WTC11 (cell line): ENCODE measurements around the gene CDK17. TPM values are rescaled to one million over a fixed set of nuclear protein-coding genes. Genes with fewer than 3 reads are reported as not detected.

Source experiments
- ATAC-seq: fragments of 200-7000 bp; cut with Tn5 transposase; 2 replicates; pipeline ENCODE4 v1.10.0; 2021; ENCODE audit warnings: mild to moderate bottlenecking, moderate library complexity
- CTCF ChIA-PET: fragments of 300-600 bp; sonication (Branson Sonifier 250); formaldehyde crosslinking; loops from one replicate; lab custom pipeline; 2021; ENCODE audit warnings: antibody characterized with exemption; lab: Charles Lee
- POLR2A ChIA-PET: fragments of 350-600 bp; sonication (Branson Sonifier 250); formaldehyde crosslinking; loops from one replicate; lab custom pipeline; 2021; ENCODE audit warnings: antibody characterized with exemption; lab: Charles Lee
- DNase-seq: peaks from one replicate; pipeline ENCODE4 v3.0.0; 2021; ENCODE audit warnings: low spot score
- H3K27ac Mint-ChIP-seq: 2 replicates; pipeline ENCODE4 v1.8.0; 2021; ENCODE audit warnings: mixed read lengths
- H3K27me3 Mint-ChIP-seq: 2 replicates; pipeline ENCODE4 v1.8.0; 2021; ENCODE audit warnings: low read depth, mild to moderate bottlenecking, moderate library complexity, mixed read lengths
- H3K36me3 Mint-ChIP-seq: 2 replicates; pipeline ENCODE4 v1.8.0; 2021; ENCODE audit warnings: mixed read lengths
- H3K4me1 Mint-ChIP-seq: 2 replicates; pipeline ENCODE4 v1.8.0; 2022; ENCODE audit warnings: mixed read lengths
- H3K4me3 Mint-ChIP-seq: 2 replicates; pipeline ENCODE4 v1.8.0; 2021; ENCODE audit warnings: mild to moderate bottlenecking, moderate library complexity, mixed read lengths
- H3K9me3 Mint-ChIP-seq: 2 replicates; pipeline ENCODE4 v1.8.0; 2021; ENCODE audit warnings: mixed read lengths
- CREB1 ChIP-seq: sonication (generic); formaldehyde crosslinking; IDR thresholded peaks from 2 replicates; pipeline ENCODE4 v1.8.0; 2023; ENCODE audit warnings: mild to moderate bottlenecking, missing genetic modification reagents
- EMX1 ChIP-seq: fragments of 250-450 bp; sonication (Bioruptor Pico); IDR thresholded peaks from 2 replicates; pipeline ENCODE4 v1.8.0; 2021; ENCODE audit warnings: mild to moderate bottlenecking
- FOXP1 ChIP-seq: sonication (generic); formaldehyde crosslinking; IDR thresholded peaks from 2 replicates; pipeline ENCODE4 v1.8.0; 2022; ENCODE audit warnings: missing genetic modification reagents, mild to moderate bottlenecking, moderate library complexity, borderline replicate concordance
- GABPB1 ChIP-seq: sonication (generic); formaldehyde crosslinking; IDR thresholded peaks from 2 replicates; pipeline ENCODE4 v1.8.1; 2023; ENCODE audit warnings: mild to moderate bottlenecking, missing genetic modification reagents
- NR3C1 ChIP-seq: sonication (generic); formaldehyde crosslinking; conservative IDR thresholded peaks from 2 replicates; pipeline ENCODE4 v1.8.1; 2023; ENCODE audit warnings: low read depth, mild to moderate bottlenecking, missing genetic modification reagents
- OVOL2 ChIP-seq: fragments of 250-450 bp; sonication (Bioruptor Pico); IDR thresholded peaks from 2 replicates; pipeline ENCODE4 v1.9.0; 2021; ENCODE audit warnings: mild to moderate bottlenecking, borderline replicate concordance
- RORB ChIP-seq: fragments of 250-450 bp; sonication (Bioruptor Pico); IDR thresholded peaks from 2 replicates; pipeline ENCODE4 v1.9.0; 2021; ENCODE audit warnings: mild to moderate bottlenecking
- SMAD3 ChIP-seq: sonication (generic); formaldehyde crosslinking; IDR thresholded peaks from 2 replicates; pipeline ENCODE4 v1.8.0; 2022; ENCODE audit warnings: missing genetic modification reagents, mild to moderate bottlenecking, borderline replicate concordance
- TP53 ChIP-seq: sonication (generic); formaldehyde crosslinking; IDR thresholded peaks from 2 replicates; pipeline ENCODE4 v1.8.1; 2023; ENCODE audit warnings: mild to moderate bottlenecking, missing genetic modification reagents
- ZNF232 ChIP-seq: sonication (generic); formaldehyde crosslinking; IDR thresholded peaks from 2 replicates; pipeline ENCODE4 v1.8.0; 2022; ENCODE audit warnings: mild to moderate bottlenecking, missing genetic modification reagents
- ZNF317 ChIP-seq: sonication (generic); formaldehyde crosslinking; IDR thresholded peaks from 2 replicates; pipeline ENCODE4 v1.8.1; 2023; ENCODE audit warnings: low read depth, mild to moderate bottlenecking, moderate library complexity, missing genetic modification reagents, borderline replicate concordance
- ZNF396 ChIP-seq: fragments of 250-450 bp; sonication (Bioruptor Pico); IDR thresholded peaks from 2 replicates; pipeline ENCODE4 v1.8.0; 2021; ENCODE audit warnings: mild to moderate bottlenecking, moderate library complexity, borderline replicate concordance
- total RNA-seq: library from RNA; stranded (reverse); gene quantifications from 3 replicates; pipeline ENCODE4 v1.2.3, GENCODE V29; 2021
- TF ChIP-seq, protein P1 (sequence below): sonication (generic); formaldehyde crosslinking; IDR thresholded peaks from 2 replicates; pipeline ENCODE4 v1.8.1; 2023; ENCODE audit warnings: mild to moderate bottlenecking, missing genetic modification reagents
- TF ChIP-seq, protein P2 (sequence below): sonication (generic); formaldehyde crosslinking; IDR thresholded peaks from 2 replicates; pipeline ENCODE4 v1.8.1; 2022; ENCODE audit warnings: low read depth, missing genetic modification reagents, borderline replicate concordance
- TF ChIP-seq, protein P3 (sequence below): sonication (generic); formaldehyde crosslinking; IDR thresholded peaks from 2 replicates; pipeline ENCODE4 v1.8.0; 2022; ENCODE audit warnings: mild to moderate bottlenecking, missing genetic modification reagents
- TF ChIP-seq, protein P4 (sequence below): sonication (generic); formaldehyde crosslinking; IDR thresholded peaks from 2 replicates; pipeline ENCODE4 v1.8.1; 2022; ENCODE audit warnings: mild to moderate bottlenecking, missing genetic modification reagents, moderate library complexity, borderline replicate concordance
- TF ChIP-seq, protein P5 (sequence below): sonication (generic); formaldehyde crosslinking; IDR thresholded peaks from 2 replicates; pipeline ENCODE4 v1.8.1; 2023; ENCODE audit warnings: mild to moderate bottlenecking, missing genetic modification reagents, moderate library complexity
- TF ChIP-seq, protein P6 (sequence below): fragments of 250-450 bp; sonication (Bioruptor Pico); IDR thresholded peaks from 2 replicates; pipeline ENCODE4 v1.9.0; 2021; ENCODE audit warnings: mild to moderate bottlenecking
- TF ChIP-seq, protein P7 (sequence below): sonication (generic); formaldehyde crosslinking; IDR thresholded peaks from 2 replicates; pipeline ENCODE4 v1.8.0; 2022; ENCODE audit warnings: mild to moderate bottlenecking, missing genetic modification reagents

CDK17 gene
- total RNA-seq, 1 experiment from 2014 or later = 20.0 TPM

DNA sequence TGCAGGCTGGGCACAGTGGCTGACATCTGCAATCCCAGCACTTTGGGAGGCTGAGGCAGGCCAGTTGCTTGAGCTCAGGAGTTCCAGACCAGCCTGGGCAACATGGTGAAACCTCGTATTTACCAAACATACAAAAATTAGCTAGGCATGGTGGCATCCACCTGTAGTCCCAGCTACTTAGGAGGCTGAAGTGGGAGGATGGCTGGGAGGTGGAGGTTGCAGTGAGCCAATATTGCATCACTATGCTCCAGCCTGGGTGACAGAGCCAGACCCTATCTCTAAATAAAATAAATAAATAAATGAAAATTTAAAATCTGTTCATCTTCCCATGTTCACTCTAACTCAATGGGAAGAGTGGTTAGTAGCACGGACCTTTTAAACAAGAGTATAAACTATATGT, 134.8 kb downstream of the CDK17 start:
- POLR2A ChIA-PET = no interaction called here
- Mint-ChIP-seq H3K9me3 (no peaks in the 10 kb centered on the region), H3K4me3 (no peak overlapping the region), H3K27ac (no peak overlapping the region), H3K4me1 (no peaks in the 10 kb centered on the region), H3K27me3 (no peaks in the 10 kb centered on the region), H3K36me3 (peaks cover 16% of the 10 kb centered on the region)
- DNase-seq = no peak
- TF ChIP-seq EMX1 (no peak), ZNF317 (CRISPR knock-in tag) (no peak), RORB (CRISPR knock-in tag) (no peak), GABPB1 (CRISPR knock-in tag) (no peak), ZNF232 (no peak), NR3C1 (CRISPR knock-in tag) (no peak), SMAD3 (CRISPR knock-in tag) (no peak), FOXP1 (CRISPR knock-in tag) (no peak), OVOL2 (no peak), CREB1 (CRISPR knock-in tag) (no peak), ZNF396 (CRISPR knock-in tag) (no peak), TP53 (CRISPR knock-in tag) (no peak)
- TF ChIP-seq, protein P1, sequence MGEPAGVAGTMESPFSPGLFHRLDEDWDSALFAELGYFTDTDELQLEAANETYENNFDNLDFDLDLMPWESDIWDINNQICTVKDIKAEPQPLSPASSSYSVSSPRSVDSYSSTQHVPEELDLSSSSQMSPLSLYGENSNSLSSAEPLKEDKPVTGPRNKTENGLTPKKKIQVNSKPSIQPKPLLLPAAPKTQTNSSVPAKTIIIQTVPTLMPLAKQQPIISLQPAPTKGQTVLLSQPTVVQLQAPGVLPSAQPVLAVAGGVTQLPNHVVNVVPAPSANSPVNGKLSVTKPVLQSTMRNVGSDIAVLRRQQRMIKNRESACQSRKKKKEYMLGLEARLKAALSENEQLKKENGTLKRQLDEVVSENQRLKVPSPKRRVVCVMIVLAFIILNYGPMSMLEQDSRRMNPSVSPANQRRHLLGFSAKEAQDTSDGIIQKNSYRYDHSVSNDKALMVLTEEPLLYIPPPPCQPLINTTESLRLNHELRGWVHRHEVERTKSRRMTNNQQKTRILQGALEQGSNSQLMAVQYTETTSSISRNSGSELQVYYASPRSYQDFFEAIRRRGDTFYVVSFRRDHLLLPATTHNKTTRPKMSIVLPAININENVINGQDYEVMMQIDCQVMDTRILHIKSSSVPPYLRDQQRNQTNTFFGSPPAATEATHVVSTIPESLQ (CRISPR knock-in tag) = no peak
- TF ChIP-seq, protein P2, sequence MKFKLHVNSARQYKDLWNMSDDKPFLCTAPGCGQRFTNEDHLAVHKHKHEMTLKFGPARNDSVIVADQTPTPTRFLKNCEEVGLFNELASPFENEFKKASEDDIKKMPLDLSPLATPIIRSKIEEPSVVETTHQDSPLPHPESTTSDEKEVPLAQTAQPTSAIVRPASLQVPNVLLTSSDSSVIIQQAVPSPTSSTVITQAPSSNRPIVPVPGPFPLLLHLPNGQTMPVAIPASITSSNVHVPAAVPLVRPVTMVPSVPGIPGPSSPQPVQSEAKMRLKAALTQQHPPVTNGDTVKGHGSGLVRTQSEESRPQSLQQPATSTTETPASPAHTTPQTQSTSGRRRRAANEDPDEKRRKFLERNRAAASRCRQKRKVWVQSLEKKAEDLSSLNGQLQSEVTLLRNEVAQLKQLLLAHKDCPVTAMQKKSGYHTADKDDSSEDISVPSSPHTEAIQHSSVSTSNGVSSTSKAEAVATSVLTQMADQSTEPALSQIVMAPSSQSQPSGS (CRISPR knock-in tag) = no peak
- TF ChIP-seq, protein P3, sequence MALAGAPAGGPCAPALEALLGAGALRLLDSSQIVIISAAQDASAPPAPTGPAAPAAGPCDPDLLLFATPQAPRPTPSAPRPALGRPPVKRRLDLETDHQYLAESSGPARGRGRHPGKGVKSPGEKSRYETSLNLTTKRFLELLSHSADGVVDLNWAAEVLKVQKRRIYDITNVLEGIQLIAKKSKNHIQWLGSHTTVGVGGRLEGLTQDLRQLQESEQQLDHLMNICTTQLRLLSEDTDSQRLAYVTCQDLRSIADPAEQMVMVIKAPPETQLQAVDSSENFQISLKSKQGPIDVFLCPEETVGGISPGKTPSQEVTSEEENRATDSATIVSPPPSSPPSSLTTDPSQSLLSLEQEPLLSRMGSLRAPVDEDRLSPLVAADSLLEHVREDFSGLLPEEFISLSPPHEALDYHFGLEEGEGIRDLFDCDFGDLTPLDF (CRISPR knock-in tag) = no peak
- TF ChIP-seq, protein P4, sequence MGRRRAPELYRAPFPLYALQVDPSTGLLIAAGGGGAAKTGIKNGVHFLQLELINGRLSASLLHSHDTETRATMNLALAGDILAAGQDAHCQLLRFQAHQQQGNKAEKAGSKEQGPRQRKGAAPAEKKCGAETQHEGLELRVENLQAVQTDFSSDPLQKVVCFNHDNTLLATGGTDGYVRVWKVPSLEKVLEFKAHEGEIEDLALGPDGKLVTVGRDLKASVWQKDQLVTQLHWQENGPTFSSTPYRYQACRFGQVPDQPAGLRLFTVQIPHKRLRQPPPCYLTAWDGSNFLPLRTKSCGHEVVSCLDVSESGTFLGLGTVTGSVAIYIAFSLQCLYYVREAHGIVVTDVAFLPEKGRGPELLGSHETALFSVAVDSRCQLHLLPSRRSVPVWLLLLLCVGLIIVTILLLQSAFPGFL (CRISPR knock-in tag) = no peak
- TF ChIP-seq, protein P5, sequence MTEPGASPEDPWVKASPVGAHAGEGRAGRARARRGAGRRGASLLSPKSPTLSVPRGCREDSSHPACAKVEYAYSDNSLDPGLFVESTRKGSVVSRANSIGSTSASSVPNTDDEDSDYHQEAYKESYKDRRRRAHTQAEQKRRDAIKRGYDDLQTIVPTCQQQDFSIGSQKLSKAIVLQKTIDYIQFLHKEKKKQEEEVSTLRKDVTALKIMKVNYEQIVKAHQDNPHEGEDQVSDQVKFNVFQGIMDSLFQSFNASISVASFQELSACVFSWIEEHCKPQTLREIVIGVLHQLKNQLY = no peak
- TF ChIP-seq, protein P6, sequence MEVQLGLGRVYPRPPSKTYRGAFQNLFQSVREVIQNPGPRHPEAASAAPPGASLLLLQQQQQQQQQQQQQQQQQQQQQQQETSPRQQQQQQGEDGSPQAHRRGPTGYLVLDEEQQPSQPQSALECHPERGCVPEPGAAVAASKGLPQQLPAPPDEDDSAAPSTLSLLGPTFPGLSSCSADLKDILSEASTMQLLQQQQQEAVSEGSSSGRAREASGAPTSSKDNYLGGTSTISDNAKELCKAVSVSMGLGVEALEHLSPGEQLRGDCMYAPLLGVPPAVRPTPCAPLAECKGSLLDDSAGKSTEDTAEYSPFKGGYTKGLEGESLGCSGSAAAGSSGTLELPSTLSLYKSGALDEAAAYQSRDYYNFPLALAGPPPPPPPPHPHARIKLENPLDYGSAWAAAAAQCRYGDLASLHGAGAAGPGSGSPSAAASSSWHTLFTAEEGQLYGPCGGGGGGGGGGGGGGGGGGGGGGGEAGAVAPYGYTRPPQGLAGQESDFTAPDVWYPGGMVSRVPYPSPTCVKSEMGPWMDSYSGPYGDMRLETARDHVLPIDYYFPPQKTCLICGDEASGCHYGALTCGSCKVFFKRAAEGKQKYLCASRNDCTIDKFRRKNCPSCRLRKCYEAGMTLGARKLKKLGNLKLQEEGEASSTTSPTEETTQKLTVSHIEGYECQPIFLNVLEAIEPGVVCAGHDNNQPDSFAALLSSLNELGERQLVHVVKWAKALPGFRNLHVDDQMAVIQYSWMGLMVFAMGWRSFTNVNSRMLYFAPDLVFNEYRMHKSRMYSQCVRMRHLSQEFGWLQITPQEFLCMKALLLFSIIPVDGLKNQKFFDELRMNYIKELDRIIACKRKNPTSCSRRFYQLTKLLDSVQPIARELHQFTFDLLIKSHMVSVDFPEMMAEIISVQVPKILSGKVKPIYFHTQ = no peak
- TF ChIP-seq, protein P7, sequence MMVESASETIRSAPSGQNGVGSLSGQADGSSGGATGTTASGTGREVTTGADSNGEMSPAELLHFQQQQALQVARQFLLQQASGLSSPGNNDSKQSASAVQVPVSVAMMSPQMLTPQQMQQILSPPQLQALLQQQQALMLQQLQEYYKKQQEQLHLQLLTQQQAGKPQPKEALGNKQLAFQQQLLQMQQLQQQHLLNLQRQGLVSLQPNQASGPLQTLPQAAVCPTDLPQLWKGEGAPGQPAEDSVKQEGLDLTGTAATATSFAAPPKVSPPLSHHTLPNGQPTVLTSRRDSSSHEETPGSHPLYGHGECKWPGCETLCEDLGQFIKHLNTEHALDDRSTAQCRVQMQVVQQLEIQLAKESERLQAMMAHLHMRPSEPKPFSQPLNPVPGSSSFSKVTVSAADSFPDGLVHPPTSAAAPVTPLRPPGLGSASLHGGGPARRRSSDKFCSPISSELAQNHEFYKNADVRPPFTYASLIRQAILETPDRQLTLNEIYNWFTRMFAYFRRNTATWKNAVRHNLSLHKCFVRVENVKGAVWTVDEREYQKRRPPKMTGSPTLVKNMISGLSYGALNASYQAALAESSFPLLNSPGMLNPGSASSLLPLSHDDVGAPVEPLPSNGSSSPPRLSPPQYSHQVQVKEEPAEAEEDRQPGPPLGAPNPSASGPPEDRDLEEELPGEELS = no peak
- CTCF ChIA-PET = no interaction called here
- no peak for ATAC-seq
